Thyroid gland (tissue), 4 donors: ENCODE results near the gene CCDC148.

ENCODE experiments used
- POLR2A ChIP-seq, 2 donors: fragments of 450-650 bp; IDR thresholded peaks; one replicate each; pipeline ENCODE4 v1.6.1; 2017; ENCODE audit warnings: antibody characterized with exemption in 2 of 2, mild to moderate bottlenecking in 2 of 2, moderate library complexity in 1 of 2
- TF ChIP-seq, protein P1 (sequence below), 6 experiments: fragments of 200-600 bp in 3 of 6; fragments of 450-650 bp in 3 of 6; sonication (generic) in 3 of 6; IDR thresholded peaks; one replicate each; pipeline ENCODE4 v1.5.1; 2016 to 2019; ENCODE audit warnings: antibody characterized with exemption in 6 of 6, mild to moderate bottlenecking in 2 of 6, inconsistent platforms in 1 of 6, moderate library complexity in 1 of 6

DNA sequence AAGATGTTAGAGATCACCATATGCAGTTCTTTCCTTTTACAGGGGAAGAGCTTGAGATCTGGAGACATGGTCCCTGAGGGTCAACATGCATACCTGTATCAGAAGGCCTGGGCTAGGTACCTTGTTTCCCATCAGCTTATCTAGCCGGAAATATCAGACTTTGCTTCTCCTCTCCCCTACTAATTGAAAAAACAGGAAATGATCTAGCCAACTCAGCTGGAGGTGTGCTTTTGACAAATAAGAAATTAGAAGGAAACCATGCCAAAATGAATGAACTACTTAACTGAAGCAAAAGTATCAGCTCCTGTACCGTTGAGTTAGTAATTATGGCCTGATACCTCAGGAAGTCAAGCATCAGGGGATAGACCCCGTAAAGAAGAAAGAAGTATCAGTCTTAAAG lies 20.6 kb upstream of the CCDC148 start:
- TF ChIP-seq POLR2A (IDR thresholded peaks at IDR 0.05): no peak
- TF ChIP-seq, protein P1, sequence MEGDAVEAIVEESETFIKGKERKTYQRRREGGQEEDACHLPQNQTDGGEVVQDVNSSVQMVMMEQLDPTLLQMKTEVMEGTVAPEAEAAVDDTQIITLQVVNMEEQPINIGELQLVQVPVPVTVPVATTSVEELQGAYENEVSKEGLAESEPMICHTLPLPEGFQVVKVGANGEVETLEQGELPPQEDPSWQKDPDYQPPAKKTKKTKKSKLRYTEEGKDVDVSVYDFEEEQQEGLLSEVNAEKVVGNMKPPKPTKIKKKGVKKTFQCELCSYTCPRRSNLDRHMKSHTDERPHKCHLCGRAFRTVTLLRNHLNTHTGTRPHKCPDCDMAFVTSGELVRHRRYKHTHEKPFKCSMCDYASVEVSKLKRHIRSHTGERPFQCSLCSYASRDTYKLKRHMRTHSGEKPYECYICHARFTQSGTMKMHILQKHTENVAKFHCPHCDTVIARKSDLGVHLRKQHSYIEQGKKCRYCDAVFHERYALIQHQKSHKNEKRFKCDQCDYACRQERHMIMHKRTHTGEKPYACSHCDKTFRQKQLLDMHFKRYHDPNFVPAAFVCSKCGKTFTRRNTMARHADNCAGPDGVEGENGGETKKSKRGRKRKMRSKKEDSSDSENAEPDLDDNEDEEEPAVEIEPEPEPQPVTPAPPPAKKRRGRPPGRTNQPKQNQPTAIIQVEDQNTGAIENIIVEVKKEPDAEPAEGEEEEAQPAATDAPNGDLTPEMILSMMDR (IDR thresholded peaks at IDR 0.05): no peak
